HL-60/S4 treated with phorbol 12-myristate 13-acetate at 8.2 ng/mL for 4 days and 3 days (cell line): ENCODE data around the gene FEM1B.

Experiments used
- in situ Hi-C: fragments of 300-500 bp; cut with MboI; formaldehyde crosslinking; loops from 2 replicates; pipeline ENCODE4 v1.15.0; 2022; ENCODE audit warnings: low sequenced_read_pairs

The FEM1B gene

DNA sequence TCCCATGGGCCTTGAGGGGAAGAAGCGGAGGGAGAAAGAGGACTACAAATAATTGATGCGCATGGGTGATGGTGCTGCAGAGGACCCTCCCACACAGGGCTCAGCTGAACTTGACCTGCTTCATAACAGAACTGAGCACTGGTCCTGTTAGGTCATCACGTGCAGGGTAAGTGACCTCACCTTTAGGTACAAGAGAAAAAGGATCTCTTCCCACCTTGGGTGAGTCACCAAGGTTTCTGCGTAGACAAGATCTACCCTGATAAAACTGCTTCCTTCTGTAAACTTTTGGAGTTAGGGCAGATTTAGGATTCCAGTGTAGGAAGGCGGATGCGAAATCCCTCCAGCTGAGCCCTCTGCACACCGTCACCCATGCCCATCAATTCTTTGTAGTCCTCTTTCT lies 67.1 kb downstream of the FEM1B start:
- in situ Hi-C loops = no loop called here
